B cell (primary cell): ENCODE results near the gene DHRS7B. TPM values are rescaled to one million over a fixed set of nuclear protein-coding genes. Genes with fewer than 3 reads are reported as not detected.

Experiments
- ATAC-seq: fragments of 200-7000 bp; cut with Tn5 transposase; one replicate; pipeline ENCODE4 v1.10.0; 2021; ENCODE audit warnings: low read depth, mild to moderate bottlenecking, moderate number of reproducible peaks, moderate library complexity
- CTCF ChIA-PET: fragments of 350-600 bp; sonication (Branson Sonifier 250); formaldehyde crosslinking; loops from one replicate; lab custom pipeline; 2021; ENCODE audit warnings: antibody characterized with exemption, inconsistent platforms; lab: Charles Lee
- POLR2A ChIA-PET: fragments of 350-600 bp; sonication (Branson Sonifier 250); formaldehyde crosslinking; loops from one replicate; lab custom pipeline; 2021; ENCODE audit warnings: antibody characterized with exemption; lab: Charles Lee
- DNase-seq: peaks from one replicate; pipeline ENCODE4 v3.0.0; 2013
- H2AFZ ChIP-seq: 2 replicates; pipeline ENCODE4 v1.6.1; 2012; ENCODE audit warnings: mild to moderate bottlenecking, low read depth, low read length; ENCODE audit not compliant: insufficient read depth, poor library complexity, severe bottlenecking
- H3K27ac ChIP-seq, 2 donors: 1 replicate in 1 of 2; 2 replicates in 1 of 2; pipeline ENCODE4 v1.5.1; 2012 to 2013; ENCODE audit warnings: low read length in 2 of 2, mild to moderate bottlenecking in 2 of 2, moderate library complexity in 1 of 2
- H3K27me3 ChIP-seq, 4 experiments: fragments of 200-600 bp in 1 of 4; sonication (generic) in 1 of 4; replicated peaks in 1 of 4; 1 replicate in 2 of 4; 2 replicates in 2 of 4; pipeline versions ENCODE4 v1.6.1 to v1.7.0; 2013 to 2016; ENCODE audit warnings: low read length in 3 of 4, mild to moderate bottlenecking in 2 of 4, mixed read lengths in 1 of 4, moderate library complexity in 1 of 4; ENCODE audit not compliant: insufficient read depth in 4 of 4, control insufficient read depth in 3 of 4; ENCODE audit errors: control extremely low read depth in 1 of 4
- H3K36me3 ChIP-seq, 2 experiments: replicated peaks in 1 of 2; 1 replicate in 1 of 2; 2 replicates in 1 of 2; pipeline versions ENCODE4 v1.6.1 to v1.7.1; 2013; ENCODE audit warnings: low read length in 1 of 2; ENCODE audit not compliant: insufficient read depth in 2 of 2, control insufficient read depth in 1 of 2; ENCODE audit errors: control extremely low read depth in 1 of 2, extremely low read depth in 1 of 2
- H3K4me1 ChIP-seq, 2 donors: fragments of 200-600 bp in 1 of 2; sonication (generic) in 1 of 2; 1 replicate in 1 of 2; 2 replicates in 1 of 2; pipeline versions ENCODE4 v1.5.1 to v1.6.1; 2013 to 2017; ENCODE audit warnings: low read length in 2 of 2; ENCODE audit not compliant: control insufficient read depth in 2 of 2, insufficient read depth in 2 of 2
- H3K4me2 ChIP-seq: replicated peaks from 2 replicates; pipeline ENCODE3; 2012; ENCODE audit warnings: mild to moderate bottlenecking, low read depth, low read length; ENCODE audit not compliant: poor library complexity, severe bottlenecking
- H3K4me3 ChIP-seq, 5 experiments: fragments of 200-600 bp in 1 of 5; sonication (generic) in 1 of 5; 1 replicate in 3 of 5; 2 replicates in 2 of 5; pipeline versions ENCODE4 v1.5.1 to v1.7.0; 2011 to 2016; ENCODE audit warnings: low read length in 4 of 5, mild to moderate bottlenecking in 4 of 5, low read depth in 2 of 5, control low read depth in 1 of 5, moderate library complexity in 1 of 5; ENCODE audit not compliant: insufficient read depth in 1 of 5; ENCODE audit errors: control extremely low read depth in 1 of 5, extremely low read depth in 1 of 5
- H3K79me2 ChIP-seq: fragments of 200-600 bp; sonication (generic); one replicate; pipeline ENCODE4 v1.6.0; 2016; ENCODE audit warnings: low read length; ENCODE audit not compliant: control insufficient read depth, insufficient read depth
- H3K9ac ChIP-seq: fragments of 200-600 bp; sonication (generic); 2 replicates; pipeline ENCODE4 v1.6.1; 2017; ENCODE audit warnings: mild to moderate bottlenecking, low read length, moderate library complexity
- H3K9me3 ChIP-seq, 3 donors: one replicate each; pipeline versions ENCODE4 v1.6.1 to v1.7.1; 2013; ENCODE audit warnings: low read length in 2 of 3; ENCODE audit not compliant: control insufficient read depth in 2 of 3, insufficient read depth in 1 of 3; ENCODE audit errors: control extremely low read depth in 1 of 3
- H4K20me1 ChIP-seq: 2 replicates; pipeline ENCODE4 v1.6.0; 2012; ENCODE audit warnings: mild to moderate bottlenecking, low read length; ENCODE audit not compliant: insufficient read depth, control insufficient read depth, poor library complexity, severe bottlenecking
- H3K27ac Mint-ChIP-seq: one replicate; pipeline ENCODE4 v1.8.0; 2021; ENCODE audit warnings: mixed read lengths
- H3K27me3 Mint-ChIP-seq: one replicate; pipeline ENCODE4 v1.8.0; 2021; ENCODE audit warnings: mixed read lengths
- H3K4me1 Mint-ChIP-seq: one replicate; pipeline ENCODE4 v1.8.0; 2021; ENCODE audit warnings: mixed read lengths
- H3K4me3 Mint-ChIP-seq: one replicate; pipeline ENCODE4 v1.8.0; 2021; ENCODE audit warnings: mixed read lengths
- H3K9me3 Mint-ChIP-seq: one replicate; pipeline ENCODE4 v1.8.0; 2022; ENCODE audit warnings: mixed read lengths; ENCODE audit not compliant: insufficient read depth
- CTCF ChIP-seq: fragments of 200-600 bp; IDR thresholded peaks from one replicate; pipeline ENCODE4 v1.8.0; 2022; ENCODE audit warnings: antibody characterized with exemption, mild to moderate bottlenecking
- EZH2 ChIP-seq: IDR thresholded peaks from 2 replicates; pipeline ENCODE4 v1.6.1; 2012; ENCODE audit warnings: borderline replicate concordance, low read depth, mild to moderate bottlenecking, moderate library complexity, low read length; ENCODE audit not compliant: insufficient read depth, poor library complexity, severe bottlenecking
- WGBS: methylation state at CpG from one replicate; pipeline ENCODE4 v1.1.5; 2013; ENCODE audit warnings: missing lambda C conversion rate; ENCODE audit not compliant: insufficient coverage; 5-methylcytosine and 5-hydroxymethylcytosine counted together
- intact Hi-C: fragments of 100-400 bp; cut with micrococcal nuclease; formaldehyde crosslinking; loops from one replicate; pipeline ENCODE4 v1.10.0; 2022
- polyA plus RNA-seq: library from polyadenylated mRNA; depleted of rRNA; stranded (reverse); fragments of >200 nt; gene quantifications from 2 replicates; pipeline ENCODE4 v1.2.3, GENCODE V29; 2012
- total RNA-seq, 2 donors: library from RNA; stranded (reverse); fragments of 120-200 nt in 1 of 2; gene quantifications; 1 replicate in 1 of 2; 2 replicates in 1 of 2; pipeline versions ENCODE4 v1.2.3 to v1.2.4, GENCODE V29; 2013 to 2022

DHRS7B gene
- total and polyA plus RNA-seq, 2 donors (not counting 1 experiment from before 2014, with no cell fraction given): 8.2 to 13.4 TPM

GRCh38 chr17:21201874-21202273 is 75.1 kb downstream of the DHRS7B start:
- Histone ChIP-seq H3K36me3 (peaks cover 0 to 23% of the 10 kb centered on the region in 2 experiments), H2AFZ (no peak overlapping the region), H3K27ac (no peak overlapping the region), H3K79me2 (peaks cover 77% of the 10 kb centered on the region), H3K27me3 (no peaks in the 10 kb centered on the region), H3K4me3 (no peak overlapping the region), H3K9me3 (no peaks in the 10 kb centered on the region), H3K4me2 (no peak overlapping the region), H3K4me1 (peaks cover 6 to 15% of the 10 kb centered on the region in 2 donors), H4K20me1 (peaks cover 91% of the 10 kb centered on the region), H3K9ac (no peak overlapping the region)
- peaks cover 41% of the 10 kb centered on the region for H3K4me1 Mint-ChIP-seq
- no peak for ATAC-seq
- 98% methylated on average over 11 of the region's 11 CpGs for WGBS
- no peak overlapping the region for H3K4me3 Mint-ChIP-seq
- no peaks in the 10 kb centered on the region for H3K27me3 Mint-ChIP-seq
- H3K9me3 Mint-ChIP-seq: no peaks in the 10 kb centered on the region
- TF ChIP-seq EZH2: no peak
- no peak for TF ChIP-seq CTCF
- DNase-seq: no peak
- CTCF ChIA-PET: interaction anchor here (1.4 kb wide), 1 partner anchor 82 kb away, joined by 3 read pairs; no protein-coding TSS in a partner anchor
- no peak overlapping the region for H3K27ac Mint-ChIP-seq
- intact Hi-C loops: no loop called here
- POLR2A ChIA-PET: no interaction called here

- intact Hi-C loops: no loop called here
These were observed 75.7 kb downstream of the DHRS7B start for GRCh38 chr17:21202512-21202911.

More at GRCh38 chr17:21202512-21202911, 75.7 kb downstream of the DHRS7B start:
- Histone ChIP-seq H3K36me3 (peaks cover 0 to 19% of the 10 kb centered on the region in 2 experiments), H3K4me1 (peaks cover 6 to 15% of the 10 kb centered on the region in 2 donors), H3K27me3 (no peaks in the 10 kb centered on the region), H3K4me3 (no peak overlapping the region), H4K20me1 (peaks cover 93% of the 10 kb centered on the region), H3K27ac (no peak overlapping the region), H3K9me3 (no peaks in the 10 kb centered on the region), H2AFZ (no peak overlapping the region), H3K9ac (no peak overlapping the region), H3K79me2 (peaks cover 83% of the 10 kb centered on the region), H3K4me2 (no peak overlapping the region)
- DNase-seq (no peak), ATAC-seq (no peak)
- ChIA-PET CTCF (no interaction called here), POLR2A (no interaction called here)
- TF ChIP-seq EZH2 (no peak), CTCF (no peak)
- 95% methylated on average over 11 of the region's 12 CpGs for WGBS
- Mint-ChIP-seq H3K4me3 (no peak overlapping the region), H3K9me3 (no peaks in the 10 kb centered on the region), H3K27me3 (no peaks in the 10 kb centered on the region), H3K27ac (no peak overlapping the region), H3K4me1 (peaks cover 42% of the 10 kb centered on the region)
